ENCODE results near the gene FAM110D. TPM values are rescaled to one million over a fixed set of nuclear protein-coding genes. Genes with fewer than 3 reads are reported as not detected.

FAM110D gene
- total RNA-seq = 1 to 10 TPM; 2.3 to 5.1 TPM
- 1 to 10 TPM; 1.0 to 2.2 (median 1.4) TPM for polyA plus RNA-seq (ENCODE audit: insufficient read length in 6 of 6)
- long read RNA-seq, donor 1, partial matches to known transcripts = 0 of 4 reads
- long read RNA-seq, donor 1, other reads (novel, unspliced or antisense) = 0 of 4 reads
- long read RNA-seq, donor 2, partial matches to known transcripts = 0 of 1 reads
- long read RNA-seq, donor 2, other reads (novel, unspliced or antisense) = 0 of 1 reads
- long read RNA-seq, donor 3, partial matches to known transcripts = 0 of 2 reads
- long read RNA-seq, donor 3, other reads (novel, unspliced or antisense) = 0 of 2 reads
- long read RNA-seq, donor 4, partial matches to known transcripts = 0 of 1 reads
- long read RNA-seq, donor 4, other reads (novel, unspliced or antisense) = 0 of 1 reads
- long read RNA-seq, donor 5, partial matches to known transcripts = 0 of 2 reads
- long read RNA-seq, donor 5, other reads (novel, unspliced or antisense) = 0 of 2 reads
- long read RNA-seq, donor 6, partial matches to known transcripts = 0 of 1 reads
- long read RNA-seq, donor 6, other reads (novel, unspliced or antisense) = 0 of 1 reads
- long read RNA-seq, donor 7 = 0 reads
- long read RNA-seq, donor 8 = 0 reads
- long read RNA-seq, donor 9 = 0 reads
- long read RNA-seq, donor 10, transcript FAM110D-201 (2 exons, 2,858 nt) = major isoform, 13 of 15 reads
- long read RNA-seq, donor 10, partial matches to known transcripts = 0 of 15 reads
- long read RNA-seq, donor 10, other reads (novel, unspliced or antisense) = 2 of 15 reads
- long read RNA-seq, donor 11, partial matches to known transcripts = 0 of 1 reads
- long read RNA-seq, donor 11, other reads (novel, unspliced or antisense) = 0 of 1 reads
- long read RNA-seq, donor 12, partial matches to known transcripts = 0 of 4 reads
- long read RNA-seq, donor 12, other reads (novel, unspliced or antisense) = 0 of 4 reads

DNA sequence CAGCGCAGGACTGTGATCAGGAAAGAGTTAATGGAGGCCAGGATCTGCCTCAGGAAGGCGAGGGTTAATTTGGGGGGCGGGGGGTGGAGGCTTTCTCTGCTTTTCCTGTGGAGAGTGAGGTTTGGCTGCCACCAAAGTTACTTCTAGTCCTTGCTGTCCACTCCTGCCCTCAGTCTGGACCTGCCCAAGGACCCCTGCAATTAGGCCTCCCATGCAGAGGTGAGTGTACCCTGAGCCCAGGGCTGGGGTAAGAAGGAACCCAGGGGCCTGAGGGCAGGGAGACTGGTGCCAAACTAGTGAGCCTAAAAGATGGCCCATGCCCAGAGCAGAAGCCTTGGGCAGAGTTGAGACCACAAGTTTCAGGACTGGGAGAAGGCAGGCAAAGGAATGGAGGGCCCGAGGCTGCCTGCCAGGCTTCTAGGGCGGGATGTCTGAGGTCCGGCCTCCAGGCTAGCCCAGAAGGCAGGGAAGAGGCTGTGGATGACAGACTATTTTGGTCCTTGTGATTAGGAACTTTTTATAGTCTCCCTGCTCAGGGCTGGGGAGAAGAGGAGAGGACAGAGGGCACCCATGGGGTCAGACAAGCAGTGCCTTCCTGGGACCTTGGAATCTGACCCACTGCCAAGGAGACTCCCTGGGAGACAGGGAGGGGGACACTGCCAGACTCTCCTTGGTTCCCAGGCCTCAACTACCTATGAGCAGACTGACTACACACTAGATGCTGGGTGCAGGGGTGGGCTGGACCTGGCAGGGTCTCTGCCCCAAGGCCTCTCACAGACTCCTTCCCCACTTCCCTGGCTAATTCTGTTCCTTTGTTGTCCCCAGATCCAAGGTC is at the start of gene FAM110D:
Gene FAM110D (plus strand): TSS at position 172 of the 835 bp plus-strand sequence. CDS start 2,213 bp downstream, outside the sequence.
- peaks cover 0 to 29% of the 10 kb centered on the region in 2 donors for H3K4me1 ChIP-seq
- ATAC-seq (no peak), DNase-seq (no peak)
- peak within 1 kb of the TSS; percentile 18 to 53 for H3K4me3 ChIP-seq
- intact Hi-C loops (cut with DNase I) = no loop called here
- no peaks in the 10 kb centered on the region for H3K9me3 ChIP-seq
- TF ChIP-seq, protein P1, sequence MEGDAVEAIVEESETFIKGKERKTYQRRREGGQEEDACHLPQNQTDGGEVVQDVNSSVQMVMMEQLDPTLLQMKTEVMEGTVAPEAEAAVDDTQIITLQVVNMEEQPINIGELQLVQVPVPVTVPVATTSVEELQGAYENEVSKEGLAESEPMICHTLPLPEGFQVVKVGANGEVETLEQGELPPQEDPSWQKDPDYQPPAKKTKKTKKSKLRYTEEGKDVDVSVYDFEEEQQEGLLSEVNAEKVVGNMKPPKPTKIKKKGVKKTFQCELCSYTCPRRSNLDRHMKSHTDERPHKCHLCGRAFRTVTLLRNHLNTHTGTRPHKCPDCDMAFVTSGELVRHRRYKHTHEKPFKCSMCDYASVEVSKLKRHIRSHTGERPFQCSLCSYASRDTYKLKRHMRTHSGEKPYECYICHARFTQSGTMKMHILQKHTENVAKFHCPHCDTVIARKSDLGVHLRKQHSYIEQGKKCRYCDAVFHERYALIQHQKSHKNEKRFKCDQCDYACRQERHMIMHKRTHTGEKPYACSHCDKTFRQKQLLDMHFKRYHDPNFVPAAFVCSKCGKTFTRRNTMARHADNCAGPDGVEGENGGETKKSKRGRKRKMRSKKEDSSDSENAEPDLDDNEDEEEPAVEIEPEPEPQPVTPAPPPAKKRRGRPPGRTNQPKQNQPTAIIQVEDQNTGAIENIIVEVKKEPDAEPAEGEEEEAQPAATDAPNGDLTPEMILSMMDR (IDR thresholded peaks at IDR 0.05) = no peak
- H3K36me3 ChIP-seq = no peaks in the 10 kb centered on the region
- peak within 1 kb of the TSS; percentile 41 to 50 for H3K27ac ChIP-seq
- peaks cover 0 to 75% of the 10 kb centered on the region in 2 donors for H3K27me3 ChIP-seq

DNA sequence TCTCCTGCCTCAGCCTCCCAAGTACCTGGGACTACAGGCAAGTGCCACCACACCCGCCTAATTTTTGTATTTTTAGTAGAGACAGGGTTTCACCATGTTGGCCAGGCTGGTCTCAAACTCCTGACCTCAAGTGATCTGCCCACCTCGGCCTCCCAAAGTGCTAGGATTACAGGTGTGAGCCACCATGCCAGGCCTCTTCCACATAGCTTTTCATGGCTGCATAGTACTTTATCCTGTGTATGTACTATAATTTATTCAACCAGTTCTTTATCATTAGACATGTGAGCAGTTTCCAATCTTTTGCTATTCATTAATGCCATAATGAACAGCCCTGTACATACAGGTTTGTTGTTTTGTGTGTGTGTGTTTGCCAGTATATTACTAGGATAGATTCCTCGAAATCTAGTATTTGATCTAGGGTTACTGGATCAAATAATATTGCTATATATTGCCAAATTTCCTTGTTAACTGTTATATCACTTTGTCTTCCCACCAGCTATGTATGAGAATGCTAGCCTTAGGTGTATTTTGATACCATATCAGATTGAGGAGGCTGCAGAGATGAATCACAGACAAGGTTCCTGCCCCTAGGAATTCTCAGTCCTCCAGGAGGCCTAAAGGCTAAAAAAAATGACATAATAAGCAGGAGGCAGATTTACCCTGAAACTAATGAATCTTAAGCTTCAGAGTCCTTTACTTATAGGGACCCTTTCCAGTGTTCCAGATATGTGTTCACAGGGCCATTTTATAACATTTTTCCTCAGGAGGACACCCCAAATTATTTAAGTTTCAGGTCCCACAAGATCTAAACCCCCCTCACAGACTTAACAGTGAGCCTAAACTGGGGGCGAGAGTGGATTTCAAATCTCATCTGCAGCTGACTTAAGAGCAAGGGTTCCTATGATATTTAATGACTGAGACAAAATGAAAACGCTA is 49.4 kb upstream of the FAM110D start:
- DNase-seq = no peak
- Histone ChIP-seq H3K36me3 (no peaks in the 10 kb centered on the region), H3K27me3 (no peaks in the 10 kb centered on the region), H3K9me3 (no peaks in the 10 kb centered on the region), H3K4me1 (peaks cover 14 to 38% of the 10 kb centered on the region in 2 donors), H3K27ac (no peak overlapping the region), H3K4me3 (no peak overlapping the region)
- TF ChIP-seq, protein P1 (IDR thresholded peaks at IDR 0.05) = no peak
- intact Hi-C loops (cut with DNase I) = no loop called here
- ATAC-seq = no peak

DNA sequence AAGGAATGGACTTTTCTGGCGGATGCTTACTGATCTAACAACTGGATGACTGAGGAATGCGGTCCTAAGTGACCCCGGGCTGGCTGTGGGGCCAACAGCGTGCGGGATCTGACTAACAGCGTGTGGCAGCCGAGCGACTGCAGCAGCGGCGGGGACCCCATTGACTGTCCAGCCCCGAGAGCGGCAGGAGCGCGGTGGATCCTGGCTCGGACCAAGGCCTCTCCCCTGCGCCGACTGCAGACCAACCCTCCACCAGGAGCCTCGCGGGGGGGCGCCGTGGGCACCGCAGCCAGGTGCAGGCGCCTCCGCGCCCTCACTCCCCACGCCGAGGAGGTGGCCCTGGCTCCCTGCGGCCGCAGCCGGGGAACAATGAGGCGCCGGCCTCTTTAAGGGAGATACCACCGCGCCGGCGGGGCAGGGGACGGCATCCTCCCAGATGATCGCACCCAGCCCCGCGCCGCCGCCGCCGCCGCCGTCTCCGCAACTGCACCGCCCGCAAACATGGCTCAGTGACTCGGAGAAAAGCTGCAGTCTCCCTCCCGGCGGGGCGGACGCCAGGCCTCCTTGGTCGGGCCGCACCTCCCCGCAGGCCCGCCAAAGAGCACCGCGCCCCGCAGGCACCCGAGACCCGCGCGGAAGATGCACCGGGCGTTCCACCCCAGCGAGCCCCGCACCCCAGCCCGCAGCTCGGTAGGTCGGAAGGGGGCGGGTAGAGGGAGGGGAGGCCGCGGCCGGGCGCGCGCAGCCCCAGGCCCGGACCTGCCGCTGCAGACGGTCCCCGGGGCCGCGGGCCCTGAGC is 47.9 kb upstream of the FAM110D start:
- peaks cover 0 to 5% of the 10 kb centered on the region in 2 donors for H3K36me3 ChIP-seq
- peak overlapping the region; percentile 94 to 95 for H3K27ac ChIP-seq
- peak; percentile 72 to 94 (median 80) for DNase-seq
- TF ChIP-seq, protein P1 (IDR thresholded peaks at IDR 0.05) = no peak
- peak; percentile 57 for ATAC-seq
- peak overlapping the region; percentile 99 to 100 for H3K4me3 ChIP-seq
- intact Hi-C loops (cut with DNase I) = no loop called here
- no peaks in the 10 kb centered on the region for H3K9me3 ChIP-seq
- no peaks in the 10 kb centered on the region for H3K27me3 ChIP-seq
- peaks cover 17 to 44% of the 10 kb centered on the region in 2 donors for H3K4me1 ChIP-seq

All from left lung (tissue), 14 donors.